T-helper 2 cell (primary cell): ENCODE data around the gene RNASE4.
"Not testable (repeated sequence)": the region's sequence is repeated elsewhere in the genome, so short reads cannot be mapped to it uniquely, and the experiment has no call there.

Experiments used
- DNase-seq, 5 experiments: peaks; one replicate each; pipeline versions ENCODE4 v3.0.0 to v3.0.0-alpha.2; 2012 to 2022

The RNASE4 gene

DNA sequence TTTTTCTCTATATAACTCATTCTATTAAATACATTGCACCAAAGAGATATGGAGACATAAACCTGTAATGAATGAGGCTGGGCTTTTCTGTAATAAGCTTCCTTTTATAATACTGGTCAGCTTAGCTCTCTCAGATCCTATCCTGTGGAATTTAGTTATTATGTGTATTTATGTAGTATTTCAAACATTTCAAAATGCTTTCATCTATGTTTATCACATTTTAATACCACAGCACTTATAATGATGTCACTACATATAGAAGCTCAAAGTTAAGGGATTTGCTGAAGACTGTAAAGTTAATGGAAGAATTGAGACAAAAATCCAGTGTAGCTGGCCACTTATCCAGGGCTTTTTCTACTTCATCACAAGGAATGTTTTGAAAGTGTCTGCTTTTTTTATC lies 15.6 kb downstream of the RNASE4 start:
- no peak for DNase-seq

- DNase-seq: not testable (repeated sequence)
Measured at GRCh38 chr14:20700965-20701364, 16.6 kb downstream of the RNASE4 start.

- DNase-seq: no peak
Measured at GRCh38 chr14:20706657-20707355, 22.4 kb downstream of the RNASE4 start.

DNA sequence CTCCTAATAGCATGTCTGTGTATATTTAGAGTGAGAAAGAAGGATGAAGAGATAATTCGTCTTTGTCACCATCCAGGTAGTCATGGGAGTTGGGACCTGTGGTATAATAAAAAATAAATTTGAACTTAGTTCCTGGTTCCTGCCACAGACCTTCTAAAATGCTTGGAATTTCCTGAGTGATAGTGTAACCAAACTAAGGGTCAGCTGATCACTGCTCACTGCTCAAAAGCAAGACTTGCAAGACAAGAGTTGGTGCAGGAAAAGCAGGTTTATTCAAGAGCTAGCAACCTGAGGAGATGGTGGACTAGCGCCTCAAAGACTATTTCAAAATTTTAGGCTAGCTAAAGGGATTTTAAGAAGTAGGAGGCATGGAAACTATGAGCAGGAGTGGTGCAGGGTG lies 23.3 kb downstream of the RNASE4 start:
- DNase-seq: no peak

DNA sequence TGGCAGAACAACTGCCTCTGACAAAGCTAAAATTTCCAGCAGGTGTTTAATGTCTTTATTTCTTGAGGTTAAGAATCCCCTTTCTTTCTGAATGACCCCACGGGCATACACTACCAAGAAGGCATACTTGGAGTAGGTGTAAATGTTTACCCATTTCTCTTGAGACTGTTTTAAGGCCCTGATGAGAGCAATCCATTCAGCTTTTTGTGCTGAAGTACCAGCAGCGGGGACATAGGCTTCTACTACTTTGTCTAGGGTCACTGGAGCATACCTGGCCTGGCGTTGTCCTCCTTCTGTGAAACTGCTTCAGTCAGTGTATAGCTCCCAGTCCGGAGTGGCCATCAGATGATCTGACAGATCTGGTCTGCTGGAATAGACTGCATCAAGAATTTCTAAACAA lies 26.9 kb downstream of the RNASE4 start:
- no peak for DNase-seq

DNA sequence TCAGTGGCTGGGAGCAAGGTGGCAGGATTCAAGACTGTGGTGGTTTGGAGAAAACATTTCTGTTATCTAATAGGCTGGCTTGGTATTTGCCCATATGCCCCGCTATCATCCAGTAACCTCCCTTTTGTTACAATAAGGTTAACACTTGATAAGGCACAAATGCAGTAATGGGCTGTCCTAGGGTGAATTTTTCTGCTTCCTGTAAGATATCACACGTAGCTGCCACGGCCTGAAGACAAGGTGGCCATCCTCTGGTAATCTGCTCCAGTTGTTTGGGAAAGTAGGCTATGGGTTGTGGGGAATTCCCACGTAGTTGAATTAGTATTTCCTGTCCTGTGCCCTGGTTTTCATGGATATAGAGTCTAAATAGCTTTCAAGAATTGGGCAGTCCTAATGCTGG lies 27.3 kb downstream of the RNASE4 start:
- no peak for DNase-seq

DNA sequence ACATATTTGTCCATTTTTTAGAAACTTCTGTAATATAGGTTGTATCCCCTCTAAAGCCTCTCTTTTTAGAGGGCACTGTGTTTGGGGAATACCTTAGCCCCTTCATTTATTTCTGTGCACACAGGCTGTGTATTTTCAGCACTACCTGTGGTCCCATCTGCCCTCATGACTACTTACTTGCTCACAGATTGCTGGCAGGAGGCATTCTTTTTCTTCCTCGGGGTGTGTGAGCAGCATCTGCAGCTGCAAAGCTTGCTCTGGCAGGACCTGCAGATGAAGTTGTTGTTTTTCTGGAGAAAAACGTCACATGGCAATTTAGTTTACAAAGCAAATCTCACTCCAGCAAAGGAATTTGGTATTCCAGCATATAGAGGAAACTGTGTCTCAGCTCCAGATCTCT lies 28.5 kb downstream of the RNASE4 start:
- DNase-seq: peak in 1 of 5 experiments; percentile 29

GRCh38 chr14:20714593-20715250 lies 30.4 kb downstream of the RNASE4 start:
- DNase-seq: no peak

DNA sequence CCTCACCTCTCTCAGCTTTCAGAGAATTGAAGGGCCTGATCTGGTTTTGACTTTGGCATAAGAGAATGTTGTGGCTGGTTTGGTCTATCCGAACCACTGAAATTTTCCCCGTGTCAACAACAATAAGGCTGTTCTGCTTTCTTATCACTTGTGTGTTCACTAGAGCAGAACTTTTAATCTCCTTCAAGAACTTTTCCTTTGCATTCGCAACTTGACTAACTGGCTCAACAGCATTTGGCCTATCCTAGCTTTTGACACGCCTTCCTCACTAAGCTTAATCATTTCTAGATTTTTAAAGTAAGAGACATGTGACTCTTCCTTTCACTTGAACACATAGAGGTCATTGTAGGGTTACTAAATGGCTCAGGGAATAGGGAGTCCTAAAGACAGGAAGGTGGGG lies 35.4 kb downstream of the RNASE4 start:
- DNase-seq: peak in 1 of 5 experiments; percentile 52

- peak in 1 of 5 experiments; percentile 63 for DNase-seq
Measured at GRCh38 chr14:20720741-20721140, 36.4 kb downstream of the RNASE4 start.

DNA sequence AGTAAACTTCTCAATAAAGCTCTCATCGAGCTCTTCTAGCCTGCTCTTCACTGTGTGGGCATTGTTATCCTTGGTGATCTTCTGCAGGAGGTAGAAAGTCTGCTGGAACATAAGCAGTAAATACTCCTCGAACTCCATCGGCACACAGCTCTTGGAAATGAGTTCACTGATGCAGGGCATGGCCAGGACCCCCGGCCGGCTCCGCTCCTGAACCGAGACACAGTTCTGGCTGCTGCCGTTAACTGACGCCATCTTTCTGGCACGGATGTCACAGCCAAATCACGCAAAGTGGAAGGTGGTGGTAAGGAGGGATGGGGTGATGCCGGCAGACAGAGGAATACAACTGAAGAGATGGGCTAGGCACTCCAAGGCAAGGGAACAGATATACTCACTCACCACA lies 37.7 kb downstream of the RNASE4 start:
- DNase-seq: no peak

DNA sequence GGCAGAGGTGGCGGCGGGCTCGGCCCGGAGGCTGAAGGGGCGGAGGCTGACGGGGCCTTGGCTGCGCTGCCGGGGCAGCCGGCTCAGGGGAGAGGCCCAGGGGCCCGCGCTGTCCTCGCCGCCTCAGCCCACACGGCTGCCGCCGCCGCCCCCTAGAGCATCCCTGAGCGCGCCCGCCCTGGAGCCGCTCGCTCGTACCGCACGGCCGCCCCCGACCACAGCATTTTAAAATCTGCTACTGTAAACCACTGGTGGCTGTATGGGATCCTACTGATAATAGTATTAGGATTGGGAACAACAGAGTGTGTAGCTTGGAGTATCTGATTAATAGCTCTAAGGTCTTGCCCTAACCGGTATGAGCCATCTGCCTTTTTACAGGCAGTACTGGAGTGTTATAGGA lies 39.1 kb downstream of the RNASE4 start:
- DNase-seq: no peak

GRCh38 chr14:20726121-20726520 lies 41.8 kb downstream of the RNASE4 start:
- not testable (repeated sequence) for DNase-seq

DNA sequence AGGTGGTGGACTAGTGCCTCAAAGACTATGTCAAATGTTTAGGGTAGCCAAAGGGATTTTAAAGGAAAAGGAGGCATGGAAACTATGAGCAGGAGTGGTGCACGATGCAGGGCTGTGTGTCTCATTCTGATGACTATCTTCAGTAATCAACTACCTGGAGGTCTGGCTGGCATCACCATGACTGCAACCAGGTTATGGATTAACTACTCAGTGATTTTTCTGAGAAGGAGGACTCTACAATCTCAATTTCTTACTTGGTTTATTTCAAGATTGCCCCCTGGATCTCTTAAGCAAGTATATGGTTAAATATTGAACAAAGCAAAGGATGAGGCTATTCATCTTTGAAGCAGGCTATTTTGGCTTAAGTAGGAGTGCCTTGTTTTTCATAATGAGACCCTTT lies 42.2 kb downstream of the RNASE4 start:
- DNase-seq: no peak

GRCh38 chr14:20730891-20731290 lies 46.5 kb downstream of the RNASE4 start:
- DNase-seq: no peak

- no peak for DNase-seq
Measured at GRCh38 chr14:20732477-20732876, 48.1 kb downstream of the RNASE4 start.

DNA sequence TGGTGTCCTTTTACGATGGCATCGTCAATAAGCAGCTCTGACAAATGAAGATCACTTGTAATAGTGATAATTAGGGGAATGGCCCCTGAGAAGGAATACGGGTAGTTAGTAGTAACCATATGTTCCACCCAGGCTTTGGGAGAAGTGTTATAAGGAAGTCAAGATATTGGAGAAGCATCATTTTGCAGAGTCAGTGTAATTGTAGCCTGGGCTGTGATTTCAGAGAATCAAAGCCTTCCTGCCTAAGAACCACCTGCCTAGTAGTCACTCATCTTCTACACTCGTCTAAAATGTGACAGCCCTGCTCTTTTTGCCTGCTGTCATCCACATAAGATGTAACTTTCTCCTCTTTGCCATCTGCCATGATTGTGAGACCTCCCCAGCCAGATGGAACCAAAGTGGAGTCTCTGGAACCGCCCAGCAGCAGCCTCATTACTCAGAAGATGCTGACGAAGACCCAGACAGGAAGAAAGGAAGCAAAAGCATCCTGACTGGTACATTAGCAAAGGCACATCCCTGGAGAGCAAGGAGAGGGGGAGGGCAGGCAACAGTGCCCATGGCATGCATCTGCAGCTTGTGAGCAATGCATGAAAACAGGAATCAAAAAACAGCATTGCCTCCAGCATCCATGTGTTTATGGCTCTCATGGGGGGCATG lies 48.7 kb downstream of the RNASE4 start:
- no peak for DNase-seq

- no peak for DNase-seq
Measured at GRCh38 chr14:20733684-20734429, 49.5 kb downstream of the RNASE4 start.

- DNase-seq: no peak
Measured at GRCh38 chr14:20734430-20734806, 50.1 kb downstream of the RNASE4 start.

DNA sequence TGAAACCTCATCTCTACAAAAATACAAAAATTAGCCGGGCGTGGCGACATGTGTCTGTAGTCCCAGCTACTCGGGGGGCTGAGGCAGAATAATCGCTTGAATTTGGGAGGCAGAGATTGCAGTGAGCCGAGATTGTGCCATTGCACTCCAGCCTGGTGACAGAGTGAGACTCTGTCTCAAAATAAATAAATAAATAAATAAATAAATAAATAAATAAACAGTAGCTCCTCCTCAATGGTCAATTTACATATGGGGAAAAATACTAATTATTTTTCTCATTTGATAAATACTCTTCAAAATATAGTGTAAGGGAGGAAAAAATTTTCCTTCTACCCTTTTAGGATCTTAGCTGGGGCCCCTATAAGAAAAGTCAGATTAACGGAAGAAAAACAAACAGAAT lies 53.9 kb downstream of the RNASE4 start:
- not testable (repeated sequence) for DNase-seq

- DNase-seq: no peak
Measured at GRCh38 chr14:20742132-20742531, 57.8 kb downstream of the RNASE4 start.

GRCh38 chr14:20743556-20743955 lies 59.2 kb downstream of the RNASE4 start:
- DNase-seq: no peak
